Measurements from ENCODE around the gene CTNNBL1. TPM values are rescaled to one million over a fixed set of nuclear protein-coding genes. Genes with fewer than 3 reads are reported as not detected.

CTNNBL1 gene
- total and polyA plus RNA-seq, 2 of the 4 experiments (the other 2 are of a cell fraction) = 29.9 to 34.1 TPM

- Histone ChIP-seq H3K79me1 (ENCODE audit: low read depth in 1 of 2, low read length in 2 of 2) (no peaks in the 10 kb centered on the region), H3K23ac (ENCODE audit: low read depth, low read length) (no peak overlapping the region), H2BK5ac (ENCODE audit: low read depth, low read length, poor library complexity, severe bottlenecking) (no peak overlapping the region), H3K9me3 (ENCODE audit: control insufficient read depth, insufficient read depth, low read length) (peaks cover 2% of the 10 kb centered on the region; the same call in 1 of the 2 replicates), H4K5ac (ENCODE audit: low read depth, low read length) (no peak overlapping the region), H3K4me3 (ENCODE audit: insufficient read depth, low read depth, low read length) (no peak overlapping the region), H3K27me3 (ENCODE audit: control insufficient read depth, insufficient read depth, low read length) (peaks cover 10% of the 10 kb centered on the region), H3K27ac (ENCODE audit: insufficient read depth, low read length) (no peak overlapping the region), H4K20me1 (ENCODE audit: insufficient read depth, low read length) (no peaks in the 10 kb centered on the region), H3K14ac (replicated peaks; ENCODE audit: low read depth, low read length) (no peak overlapping the region), H2AFZ (replicated peaks; ENCODE audit: low read length, poor library complexity) (no peak overlapping the region), H4K91ac (ENCODE audit: insufficient read depth, low read depth, low read length) (no peak overlapping the region), H2AK5ac (ENCODE audit: low read depth, low read length) (no peak overlapping the region), H2BK20ac (ENCODE audit: low read depth, low read length) (no peak overlapping the region), H3K9me1 (ENCODE audit: insufficient read depth, low read length) (no peaks in the 10 kb centered on the region), H3K9ac (ENCODE audit: low read depth, low read length) (no peak overlapping the region), H3K56ac (ENCODE audit: extremely low read depth, insufficient read depth, low read length) (no peak overlapping the region), H2AK9ac (replicated peaks; ENCODE audit: low read depth, low read length, poor library complexity) (no peak overlapping the region), H3K4me1 (ENCODE audit: control insufficient read depth, insufficient read depth, low read length) (no peaks in the 10 kb centered on the region), H3K4me2 (ENCODE audit: low read depth, low read length) (no peak overlapping the region), H3K4ac (ENCODE audit: low read depth, low read length) (no peak overlapping the region), H3K18ac (ENCODE audit: low read depth, low read length) (no peak overlapping the region), H4K8ac (ENCODE audit: low read depth in 2 of 2, low read length in 2 of 2) (no peak overlapping the region), H3K36me3 (ENCODE audit: control insufficient read depth, insufficient read depth, low read length) (no peaks in the 10 kb centered on the region), H2BK120ac (ENCODE audit: low read depth, low read length) (no peak overlapping the region), H2BK15ac (ENCODE audit: low read depth, low read length) (no peak overlapping the region)
- ChIA-PET POLR2A (ENCODE audit: unreplicated experiment) (no interaction called here), CTCF (no interaction called here)
- BruUV-seq (replicated peaks) = no TSS peak
- DNase-seq (no peak), ATAC-seq (ENCODE audit: low read depth) (no peak)
- no CpG with 5 or more reads among the region's 3 CpGs for WGBS, 2 experiments (ENCODE audit: extremely low coverage in 2 of 2, insufficient read length in 1 of 2)
- intact Hi-C loops (cut with micrococcal nuclease) = no loop called here
- in situ Hi-C loops (cut with MboI; ENCODE audit: low sequenced_read_pairs) = no loop called here
- TF ChIP-seq CHD1 (IDR thresholded peaks at IDR 0.05; ENCODE audit: low read depth, low read length) (no peak), CEBPB (IDR thresholded peaks at IDR 0.05; ENCODE audit: low read depth, low read length) (no peak), POLR2A (IDR thresholded peaks at IDR 0.05; ENCODE audit: low read depth, low read length) (no peak), RAD21 (IDR thresholded peaks at IDR 0.05; ENCODE audit: low read length) (no peak), BHLHE40 (IDR thresholded peaks at IDR 0.05; ENCODE audit: low read depth, low read length) (no peak), CTCF (conservative IDR thresholded peaks at IDR 0.05; ENCODE audit: low read depth, low read length) (no peak), FOS (IDR thresholded peaks at IDR 0.05; ENCODE audit: low read depth, low read length) (no peak), MXI1 (IDR thresholded peaks at IDR 0.05; ENCODE audit: borderline replicate concordance, low read depth, low read length) (no peak), MAZ (IDR thresholded peaks at IDR 0.05; ENCODE audit: borderline replicate concordance, low read depth, low read length) (no peak), RCOR1 (IDR thresholded peaks at IDR 0.05; ENCODE audit: insufficient replicate concordance, low read length) (no peak), RFX5 (IDR thresholded peaks at IDR 0.05; ENCODE audit: low read depth, low read length) (no peak), SMC3 (IDR thresholded peaks at IDR 0.05; ENCODE audit: low read depth, low read length) (no peak), NFE2L2 (IDR thresholded peaks at IDR 0.05; ENCODE audit: low read depth, low read length) (no peak), MAFK (IDR thresholded peaks at IDR 0.05; ENCODE audit: low read depth, low read length) (no peak)
- TF ChIP-seq, protein P1, sequence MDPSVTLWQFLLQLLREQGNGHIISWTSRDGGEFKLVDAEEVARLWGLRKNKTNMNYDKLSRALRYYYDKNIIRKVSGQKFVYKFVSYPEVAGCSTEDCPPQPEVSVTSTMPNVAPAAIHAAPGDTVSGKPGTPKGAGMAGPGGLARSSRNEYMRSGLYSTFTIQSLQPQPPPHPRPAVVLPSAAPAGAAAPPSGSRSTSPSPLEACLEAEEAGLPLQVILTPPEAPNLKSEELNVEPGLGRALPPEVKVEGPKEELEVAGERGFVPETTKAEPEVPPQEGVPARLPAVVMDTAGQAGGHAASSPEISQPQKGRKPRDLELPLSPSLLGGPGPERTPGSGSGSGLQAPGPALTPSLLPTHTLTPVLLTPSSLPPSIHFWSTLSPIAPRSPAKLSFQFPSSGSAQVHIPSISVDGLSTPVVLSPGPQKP (IDR thresholded peaks at IDR 0.05; ENCODE audit: borderline replicate concordance, low read depth, low read length) = no peak
- TF ChIP-seq, protein P2, sequence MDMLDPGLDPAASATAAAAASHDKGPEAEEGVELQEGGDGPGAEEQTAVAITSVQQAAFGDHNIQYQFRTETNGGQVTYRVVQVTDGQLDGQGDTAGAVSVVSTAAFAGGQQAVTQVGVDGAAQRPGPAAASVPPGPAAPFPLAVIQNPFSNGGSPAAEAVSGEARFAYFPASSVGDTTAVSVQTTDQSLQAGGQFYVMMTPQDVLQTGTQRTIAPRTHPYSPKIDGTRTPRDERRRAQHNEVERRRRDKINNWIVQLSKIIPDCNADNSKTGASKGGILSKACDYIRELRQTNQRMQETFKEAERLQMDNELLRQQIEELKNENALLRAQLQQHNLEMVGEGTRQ (IDR thresholded peaks at IDR 0.05; ENCODE audit: low read depth, low read length) = no peak
- dilution Hi-C loops (cut with HindIII; ENCODE audit: low sequenced_read_pairs, unreplicated experiment) = no loop called here
Observed at GRCh38 chr20:37687478-37687805, 6.4 kb upstream of the CTNNBL1 start.
